ENCODE results near the gene DDI2. TPM values are rescaled to one million over a fixed set of nuclear protein-coding genes. Genes with fewer than 3 reads are reported as not detected.

The DDI2 gene
- total and polyA plus RNA-seq, 10 of the 15 experiments (the other 5 are each of a cell fraction or from before 2014, with no cell fraction given): 3.3 to 33.1 (median 11.6) TPM

DNA sequence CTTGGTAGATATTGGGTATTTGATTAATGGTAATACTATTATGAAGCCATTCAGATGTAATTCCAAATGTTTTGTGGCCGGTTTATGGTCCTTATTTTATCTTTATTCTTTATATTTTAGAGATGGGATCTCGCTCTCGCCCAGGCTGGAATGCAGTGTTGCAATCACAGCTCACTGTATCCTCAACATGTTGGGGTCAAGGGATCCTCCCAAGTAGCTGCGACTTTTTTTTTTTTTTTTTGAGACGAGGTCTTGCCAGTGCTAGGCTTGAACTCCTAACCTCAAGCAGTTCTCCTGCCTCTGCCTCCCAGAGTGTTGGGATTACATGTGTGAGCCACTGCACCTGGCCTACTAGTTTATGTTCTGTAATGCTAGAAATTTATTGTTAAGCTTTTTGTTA is 4.7 kb downstream of the DDI2 start (continued):
- TF ChIP-seq BRCA1 (IDR thresholded peaks at IDR 0.05; ENCODE audit: low read depth, low read length) (no peak), HDGF (IDR thresholded peaks at IDR 0.05) (no peak), ZNF207 (IDR thresholded peaks at IDR 0.05; ENCODE audit: borderline replicate concordance) (no peak), SMAD1 (IDR thresholded peaks at IDR 0.05; ENCODE audit: low read depth, partially characterized antibody) (no peak), SMAD5 (IDR thresholded peaks at IDR 0.05; ENCODE audit: low read depth) (no peak), YBX1 (IDR thresholded peaks at IDR 0.05) (no peak), TAF1 (IDR thresholded peaks at IDR 0.05; ENCODE audit: borderline replicate concordance, low read depth, low read length) (no peak), ETV6 (conservative IDR thresholded peaks at IDR 0.05 in 1 of 2, IDR thresholded peaks at IDR 0.05 in 1 of 2; ENCODE audit: borderline replicate concordance in 1 of 2, low read depth in 1 of 2) (no peak), RBBP5 (conservative IDR thresholded peaks at IDR 0.05) (no peak)

- intact Hi-C loops (cut with micrococcal nuclease; ENCODE audit: unreplicated experiment): no loop called here
- TF ChIP-seq CREB1 (IDR thresholded peaks at IDR 0.05; ENCODE audit: low read depth): no peak
- TF ChIP-seq YY1 (IDR thresholded peaks at IDR 0.05; ENCODE audit: low read depth, low read length): no peak
- no peak for TF ChIP-seq SPI1 (IDR thresholded peaks at IDR 0.05; ENCODE audit: borderline replicate concordance, insufficient read depth, low read depth, low read length)
- TF ChIP-seq JUNB (IDR thresholded peaks at IDR 0.05): no peak
- no peak for TF ChIP-seq CHD2 (IDR thresholded peaks at IDR 0.05; ENCODE audit: borderline replicate concordance, low read depth, low read length)
- no peak for TF ChIP-seq ATF2 (IDR thresholded peaks at IDR 0.05; ENCODE audit: low read length)
- TF ChIP-seq ESRRA (IDR thresholded peaks at IDR 0.05; ENCODE audit: low read length): no peak
- TF ChIP-seq CEBPZ (IDR thresholded peaks at IDR 0.05; ENCODE audit: low read depth, low read length): no peak
- TF ChIP-seq, protein P1, sequence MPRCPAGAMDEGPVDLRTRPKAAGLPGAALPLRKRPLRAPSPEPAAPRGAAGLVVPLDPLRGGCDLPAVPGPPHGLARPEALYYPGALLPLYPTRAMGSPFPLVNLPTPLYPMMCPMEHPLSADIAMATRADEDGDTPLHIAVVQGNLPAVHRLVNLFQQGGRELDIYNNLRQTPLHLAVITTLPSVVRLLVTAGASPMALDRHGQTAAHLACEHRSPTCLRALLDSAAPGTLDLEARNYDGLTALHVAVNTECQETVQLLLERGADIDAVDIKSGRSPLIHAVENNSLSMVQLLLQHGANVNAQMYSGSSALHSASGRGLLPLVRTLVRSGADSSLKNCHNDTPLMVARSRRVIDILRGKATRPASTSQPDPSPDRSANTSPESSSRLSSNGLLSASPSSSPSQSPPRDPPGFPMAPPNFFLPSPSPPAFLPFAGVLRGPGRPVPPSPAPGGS (IDR thresholded peaks at IDR 0.05; ENCODE audit: borderline replicate concordance, insufficient read depth, low read depth, low read length, poor library complexity, severe bottlenecking): no peak
Observed at GRCh38 chr1:15622712-15623373, 5.6 kb downstream of the DDI2 start.

More at GRCh38 chr1:15622712-15623373, 5.6 kb downstream of the DDI2 start:
- peaks cover 76% of the 10 kb centered on the region for H3K79me2 ChIP-seq (ENCODE audit: control insufficient read depth, insufficient read depth, low read length)
- H3K4me1 ChIP-seq (ENCODE audit: control insufficient read depth, insufficient read depth, low read length): peaks cover 25% of the 10 kb centered on the region
- no peak overlapping the region for H2AFZ ChIP-seq (ENCODE audit: control insufficient read depth, low read depth, low read length)
- ATAC-seq (no peak), FAIRE-seq (no peak), DNase-seq (ENCODE audit: low read depth, low spot score) (no peak)
- no peak overlapping the region for H3K9ac ChIP-seq (ENCODE audit: control insufficient read depth, insufficient read depth, low read length)
- no peaks in the 10 kb centered on the region; a peak in 1 of 4 replicates for H3K36me3 ChIP-seq (ENCODE audit: control insufficient read depth in 2 of 2, insufficient read depth in 2 of 2, low read length in 1 of 2)
- RAD21 ChIA-PET (ENCODE audit: unreplicated experiment): interaction anchor here (1.0 kb wide), 1 partner anchor 74 kb away, joined by 3 read pairs; no protein-coding TSS in a partner anchor
- no peaks in the 10 kb centered on the region for H3K9me3 ChIP-seq (replicated peaks; ENCODE audit: control insufficient read depth, insufficient read depth, low read length)
- no peak overlapping the region for H3K4me3 ChIP-seq
- SMC1A ChIA-PET (ENCODE audit: uncharacterized antibody, unreplicated experiment): interaction anchor here (0.6 to 1.4 kb wide), 8 partner anchors 9 to 164 kb away, joined by 3 to 5 read pairs (median 3); no protein-coding TSS in a partner anchor
- no peaks in the 10 kb centered on the region for H4K20me1 ChIP-seq (ENCODE audit: control insufficient read depth, insufficient read depth)
- CTCF ChIA-PET: interaction anchor here (1.0 kb wide), 1 partner anchor 31 kb away, joined by 3 read pairs; no protein-coding TSS in a partner anchor
- no peaks in the 10 kb centered on the region for H3K27me3 ChIP-seq (replicated peaks in 1 of 2; ENCODE audit: control insufficient read depth in 2 of 2, insufficient read depth in 2 of 2, low read length in 1 of 2)
- POLR2A ChIA-PET: interaction anchor here (0.5 to 1.0 kb wide), 4 partner anchors 29 to 453 kb away, joined by 3 to 4 read pairs (median 3); no protein-coding TSS in a partner anchor
- WGBS (ENCODE audit: insufficient coverage, insufficient replicate concordance, low lambda C conversion rate, missing lambda C conversion rate): 92% methylated on average over 7 of the region's 7 CpGs
- H3K27ac ChIP-seq (ENCODE audit: control insufficient read depth, insufficient read depth): no peak overlapping the region
- peak overlapping the region; percentile 9; the same call in 1 of the 2 replicates for H3K4me2 ChIP-seq (ENCODE audit: control insufficient read depth, insufficient read depth)
- in situ Hi-C loops (cut with MboI): no loop called here
- BruUV-seq (replicated peaks): no TSS peak

Measured in GM12878 (cell line).